Medulla oblongata (tissue), 1 donor: Measurements from ENCODE around the gene LIN9.
"Not testable (repeated sequence)": the region's sequence is repeated elsewhere in the genome, so short reads cannot be mapped to it uniquely, and the experiment has no call there.

Source experiments
- DNase-seq: peaks from one replicate; pipeline ENCODE4 v3.0.0-alpha.2; 2015; ENCODE audit errors: extremely low spot score

LIN9 gene

GRCh38 chr1:226215239-226215638, 93.7 kb downstream of the LIN9 start:
- DNase-seq, result no peak

- no peak for DNase-seq
Measured at GRCh38 chr1:226212545-226212944, 96.4 kb downstream of the LIN9 start.

- no peak for DNase-seq
Measured at GRCh38 chr1:226211181-226211821, 97.7 kb downstream of the LIN9 start.

GRCh38 chr1:226210571-226211176, 98.3 kb downstream of the LIN9 start:
- DNase-seq, result no peak

GRCh38 chr1:226209307-226210059, 99.5 kb downstream of the LIN9 start:
- DNase-seq, result no peak

- no peak for DNase-seq
Measured at GRCh38 chr1:226207048-226207447, 101.9 kb downstream of the LIN9 start.

- DNase-seq, result no peak
Measured at GRCh38 chr1:226204198-226204597, 104.8 kb downstream of the LIN9 start.

- no peak for DNase-seq
Measured at GRCh38 chr1:226203655-226204054, 105.3 kb downstream of the LIN9 start.

- no peak for DNase-seq
Measured at GRCh38 chr1:226203240-226203639, 105.7 kb downstream of the LIN9 start.

- not testable (repeated sequence) for DNase-seq
Measured at GRCh38 chr1:226202666-226203065, 106.3 kb downstream of the LIN9 start.

GRCh38 chr1:226202246-226202645, 106.7 kb downstream of the LIN9 start:
- DNase-seq, result no peak

- no peak for DNase-seq
Measured at GRCh38 chr1:226201029-226201593, 107.9 kb downstream of the LIN9 start.

- DNase-seq, result no peak
Measured at GRCh38 chr1:226199971-226200370, 109.0 kb downstream of the LIN9 start.

- DNase-seq, result no peak
Measured at GRCh38 chr1:226195144-226195543, 113.8 kb downstream of the LIN9 start.

- DNase-seq, result no peak
Measured at GRCh38 chr1:226187380-226187779, 121.6 kb downstream of the LIN9 start.

GRCh38 chr1:226187019-226187322, 122.0 kb downstream of the LIN9 start:
- no peak for DNase-seq

- peak; percentile 93 for DNase-seq
Measured at GRCh38 chr1:226186124-226187018, 122.6 kb downstream of the LIN9 start, which contains the start of gene ACBD3. ACBD3 (minus strand) TSS chr1:226186741; CDS start chr1:226186675, 66 bp downstream.

- peak; percentile 17 for DNase-seq
Measured at GRCh38 chr1:226185141-226186036, 123.6 kb downstream of the LIN9 start.

- peak; percentile 49 for DNase-seq
Measured at GRCh38 chr1:226181996-226182714, 126.8 kb downstream of the LIN9 start.
